SU-DHL-6 (cell line): ENCODE measurements around the gene TBC1D1.

Experiments used
- H2AFZ ChIP-seq: fragments of 200-600 bp; sonication (generic); 2 replicates; pipeline ENCODE4 v1.6.1; 2014; ENCODE audit warnings: low read depth, mild to moderate bottlenecking, moderate library complexity, mixed read lengths, antibody characterized with exemption, low read length; ENCODE audit not compliant: severe bottlenecking
- H3F3A ChIP-seq: fragments of 200-600 bp; shearing (Covaris generic); 2 replicates; pipeline ENCODE4 v1.6.0; 2016; ENCODE audit warnings: antibody characterized with exemption, mild to moderate bottlenecking; ENCODE audit not compliant: insufficient read depth
- H3K27ac ChIP-seq: fragments of 200-600 bp; sonication (generic); 2 replicates; pipeline ENCODE4 v1.5.1; 2016; ENCODE audit warnings: low read depth, mild to moderate bottlenecking, low read length, moderate library complexity, mixed read lengths
- H3K27me3 ChIP-seq: fragments of 200-600 bp; sonication (generic), shearing (Covaris generic); 2 replicates; pipeline ENCODE4 v1.6.0; 2014; ENCODE audit warnings: mild to moderate bottlenecking, low read length
- H3K36me3 ChIP-seq: fragments of 200-600 bp; sonication (generic); 2 replicates; pipeline ENCODE4 v1.6.1; 2014; ENCODE audit warnings: mild to moderate bottlenecking, low read length, mixed read lengths
- H3K4me2 ChIP-seq: fragments of 300-600, 200-600 bp; shearing (Covaris generic), sonication (generic); 2 replicates; pipeline ENCODE4 v1.6.0; 2014; ENCODE audit warnings: low read length, low read depth, mild to moderate bottlenecking; ENCODE audit not compliant: poor library complexity, severe bottlenecking
- H3K4me3 ChIP-seq: fragments of 200-600 bp; sonication (generic); 2 replicates; pipeline ENCODE4 v1.5.1; 2014; ENCODE audit warnings: antibody characterized with exemption, low read length, mild to moderate bottlenecking, mixed read lengths; ENCODE audit not compliant: insufficient read depth, poor library complexity, severe bottlenecking
- H3K79me2 ChIP-seq: fragments of 200-600 bp; sonication (generic); 2 replicates; pipeline ENCODE4 v1.6.1; 2014; ENCODE audit warnings: mild to moderate bottlenecking, low read length, moderate library complexity; ENCODE audit not compliant: insufficient read depth
- H3K9ac ChIP-seq: fragments of 200-600 bp; sonication (generic); 2 replicates; pipeline ENCODE4 v1.7.0; 2014; ENCODE audit warnings: mild to moderate bottlenecking, low read length
- H3K9me2 ChIP-seq: fragments of 200-600 bp; sonication (generic); replicated peaks from 2 replicates; pipeline ENCODE4 v1.6.1; 2014; ENCODE audit warnings: low read length; ENCODE audit not compliant: insufficient read depth
- H3K9me3 ChIP-seq: fragments of 200-600 bp; sonication (generic); 2 replicates; pipeline ENCODE4 v1.6.1; 2014; ENCODE audit warnings: low read length, mixed read lengths; ENCODE audit not compliant: insufficient read depth
- H4K20me1 ChIP-seq: fragments of 200-600 bp; sonication (generic); 2 replicates; pipeline ENCODE4 v1.6.1; 2014; ENCODE audit warnings: low read depth, mild to moderate bottlenecking, antibody characterized with exemption, low read length, moderate library complexity, mixed read lengths
- CTCF ChIP-seq: fragments of 200-600 bp; sonication (generic); IDR thresholded peaks from one replicate; pipeline ENCODE4 v1.5.1; 2017; ENCODE audit warnings: antibody characterized with exemption, mild to moderate bottlenecking, low read length, moderate library complexity; ENCODE audit not compliant: insufficient read depth, poor library complexity, severe bottlenecking
- EZH2phosphoT487 ChIP-seq: fragments of 200-600 bp; sonication (generic), shearing (Covaris generic); conservative IDR thresholded peaks from 2 replicates; pipeline ENCODE4 v1.6.1; 2018; ENCODE audit warnings: mild to moderate bottlenecking, antibody characterized with exemption, low read length, moderate library complexity, mixed read lengths

Gene TBC1D1

GRCh38 chr4:38036548-38036947 is 145.7 kb downstream of the TBC1D1 start:
- H3K27me3 ChIP-seq = no peaks in the 10 kb centered on the region
- TF ChIP-seq CTCF (no peak), EZH2phosphoT487 (no peak)
- H3K79me2 ChIP-seq = no peaks in the 10 kb centered on the region
- H3F3A ChIP-seq = no peaks in the 10 kb centered on the region
- no peaks in the 10 kb centered on the region for H3K9me2 ChIP-seq
- no peaks in the 10 kb centered on the region for H3K9me3 ChIP-seq
- 0 out of 2 replicates have a peak, but pooled peaks cover 3% of the 10 kb centered on the region for H3K36me3 ChIP-seq
- H3K9ac ChIP-seq = no peak overlapping the region
- no peaks in the 10 kb centered on the region for H4K20me1 ChIP-seq
- no peak overlapping the region for H2AFZ ChIP-seq
- H3K27ac ChIP-seq = no peak overlapping the region
- no peak overlapping the region for H3K4me3 ChIP-seq
- H3K4me2 ChIP-seq = no peak overlapping the region

GRCh38 chr4:38037612-38038011 is 146.7 kb downstream of the TBC1D1 start:
- Histone ChIP-seq H3K9me2 (no peaks in the 10 kb centered on the region), H3K27ac (no peak overlapping the region), H3K4me2 (no peak overlapping the region), H3F3A (no peaks in the 10 kb centered on the region), H3K9ac (no peak overlapping the region), H4K20me1 (no peaks in the 10 kb centered on the region), H2AFZ (no peak overlapping the region), H3K4me3 (no peak overlapping the region), H3K36me3 (0 out of 2 replicates have a peak, but pooled peaks cover 3% of the 10 kb centered on the region), H3K27me3 (no peaks in the 10 kb centered on the region), H3K79me2 (no peaks in the 10 kb centered on the region), H3K9me3 (no peaks in the 10 kb centered on the region)
- TF ChIP-seq CTCF (no peak), EZH2phosphoT487 (no peak)

- Histone ChIP-seq H2AFZ (no peak overlapping the region), H3K9me3 (no peaks in the 10 kb centered on the region), H3K4me2 (no peak overlapping the region), H3K4me3 (no peak overlapping the region), H3K27ac (no peak overlapping the region), H3K36me3 (peaks cover 7% of the 10 kb centered on the region), H3K79me2 (no peaks in the 10 kb centered on the region), H3K9me2 (no peaks in the 10 kb centered on the region), H3K27me3 (no peaks in the 10 kb centered on the region), H4K20me1 (no peaks in the 10 kb centered on the region), H3F3A (no peaks in the 10 kb centered on the region), H3K9ac (no peak overlapping the region)
- TF ChIP-seq EZH2phosphoT487 (no peak), CTCF (no peak)
Measured at GRCh38 chr4:38040619-38041018, 149.7 kb downstream of the TBC1D1 start.
